ENCODE data around the gene PLA2G15. TPM values are rescaled to one million over a fixed set of nuclear protein-coding genes. Genes with fewer than 3 reads are reported as not detected.
A peak's percentile ranks its signal among the peaks of the same experiment; 100 is the strongest.

PLA2G15 gene
- total and polyA plus RNA-seq, 2 of the 13 experiments (the other 11 are each of a cell fraction or from before 2014, with no cell fraction given), result 14.4 to 23.7 TPM

- no peak for TF ChIP-seq CSRNP2 (CRISPR knock-in tag; conservative IDR thresholded peaks at IDR 0.05; ENCODE audit: low read depth)
- peak; percentile 45; the same call in 1 of the 2 replicates for TF ChIP-seq ZNF441 (CRISPR knock-in tag; IDR thresholded peaks at IDR 0.05; ENCODE audit: borderline replicate concordance)
- peak; percentile 17; the same call in 1 of the 2 replicates for TF ChIP-seq ZNF543 (CRISPR knock-in tag; IDR thresholded peaks at IDR 0.05)
- no peak for TF ChIP-seq FOXC1 (CRISPR knock-in tag; IDR thresholded peaks at IDR 0.05; ENCODE audit: borderline replicate concordance)
- peak; percentile 4 for TF ChIP-seq PTBP1 (IDR thresholded peaks at IDR 0.05; ENCODE audit: low read depth, low read length, poor library complexity, severe bottlenecking)
- TF ChIP-seq ZNF839 (CRISPR knock-in tag; IDR thresholded peaks at IDR 0.05; ENCODE audit: borderline replicate concordance), result no peak
- TF ChIP-seq ZBTB26 (CRISPR knock-in tag; IDR thresholded peaks at IDR 0.05; ENCODE audit: borderline replicate concordance), result no peak
- TF ChIP-seq MLXIP (CRISPR knock-in tag; IDR thresholded peaks at IDR 0.05; ENCODE audit: borderline replicate concordance), result peak; percentile 37; the same call in 1 of the 2 replicates
- TF ChIP-seq ZNF792 (CRISPR knock-in tag; IDR thresholded peaks at IDR 0.05), result no peak
- TF ChIP-seq ZNF589 (CRISPR knock-in tag; conservative IDR thresholded peaks at IDR 0.05), result 0 out of 2 replicates have a peak, but pooled peaks have one; percentile 58
- TF ChIP-seq SUZ12 (IDR thresholded peaks at IDR 0.05; ENCODE audit: low read depth, low read length), result no peak
- TF ChIP-seq BCL6 (CRISPR knock-in tag; IDR thresholded peaks at IDR 0.05), result peak; percentile 92
- TF ChIP-seq ZFP62 (CRISPR knock-in tag; IDR thresholded peaks at IDR 0.05), result no peak
- TF ChIP-seq ATF3 (CRISPR knock-in tag; IDR thresholded peaks at IDR 0.05), result no peak
- no peak for TF ChIP-seq ZNF33A (CRISPR knock-in tag; IDR thresholded peaks at IDR 0.05; ENCODE audit: borderline replicate concordance)
- TF ChIP-seq ZBTB21 (CRISPR knock-in tag; IDR thresholded peaks at IDR 0.05), result no peak
- no peak for TF ChIP-seq MIXL1 (CRISPR knock-in tag; IDR thresholded peaks at IDR 0.05)
- no peak for TF ChIP-seq RFX1 (IDR thresholded peaks at IDR 0.05)
- TF ChIP-seq ZFY (CRISPR knock-in tag; IDR thresholded peaks at IDR 0.05), result no peak
- no peak for TF ChIP-seq ZSCAN20 (CRISPR knock-in tag; IDR thresholded peaks at IDR 0.05; ENCODE audit: borderline replicate concordance)
- TF ChIP-seq BCL3 (CRISPR knock-in tag; IDR thresholded peaks at IDR 0.05), result no peak
- TF ChIP-seq SAP130 (CRISPR knock-in tag; IDR thresholded peaks at IDR 0.05; ENCODE audit: low read depth), result peak; percentile 79
Measured at GRCh38 chr16:68234188-68235107, 10.7 kb upstream of the PLA2G15 start (continued).

All from HepG2 (cell line).